Esophagus (tissue), 2 donors: ENCODE data around the gene RRP12. TPM values are rescaled to one million over a fixed set of nuclear protein-coding genes. Genes with fewer than 3 reads are reported as not detected.

Experiments used
- H3K27ac ChIP-seq, 2 donors: one replicate each; pipeline ENCODE4 v1.5.1; 2013; ENCODE audit warnings: low read depth in 2 of 2, mild to moderate bottlenecking in 2 of 2, inconsistent platforms in 1 of 2, low read length in 1 of 2, moderate library complexity in 1 of 2
- H3K27me3 ChIP-seq, 2 donors: one replicate each; pipeline ENCODE4 v1.6.1; 2013; ENCODE audit warnings: low read length in 2 of 2, control low read depth in 1 of 2, mild to moderate bottlenecking in 1 of 2; ENCODE audit not compliant: insufficient read depth in 2 of 2, control insufficient read depth in 1 of 2
- H3K36me3 ChIP-seq, 2 donors: one replicate each; pipeline ENCODE4 v1.6.1; 2013; ENCODE audit warnings: low read length in 1 of 2; ENCODE audit not compliant: control insufficient read depth in 2 of 2, insufficient read depth in 2 of 2
- H3K4me1 ChIP-seq, 2 donors: one replicate each; pipeline ENCODE4 v1.6.1; 2013; ENCODE audit warnings: low read length in 1 of 2; ENCODE audit not compliant: control insufficient read depth in 2 of 2, insufficient read depth in 2 of 2
- H3K4me3 ChIP-seq, 2 donors: one replicate each; pipeline ENCODE4 v1.5.1; 2013; ENCODE audit warnings: low read length in 2 of 2, mild to moderate bottlenecking in 2 of 2, low read depth in 1 of 2, moderate library complexity in 1 of 2
- H3K9me3 ChIP-seq, 2 donors: one replicate each; pipeline ENCODE4 v1.6.1; 2013; ENCODE audit warnings: mild to moderate bottlenecking in 2 of 2, low read depth in 1 of 2, low read length in 1 of 2, moderate library complexity in 1 of 2; ENCODE audit not compliant: control insufficient read depth in 2 of 2, insufficient read depth in 1 of 2
- WGBS, 2 donors: extraction: QIAGEN DNeasy Blood & Tissue Kit; methylation state at CpG; one replicate each; pipeline ENCODE4 v1.1.7; 2013; 5-methylcytosine and 5-hydroxymethylcytosine counted together
- polyA plus RNA-seq, 2 donors: library from polyadenylated mRNA; stranded (reverse); fragments of 200-250 nt; gene quantifications; one replicate each; pipeline ENCODE4 v1.2.3, GENCODE V29; 2013
- donor health status: healthy with polysubstance abuse.
- donor health status: Bipolar disorder and iron deficiency.

RRP12 gene
- polyA plus RNA-seq, 2 donors = 11.8 to 13.7 TPM

- WGBS, 2 donors = 78 to 82% methylated on average over 11 of the region's 11 CpGs
- no peaks in the 10 kb centered on the region for H3K4me1 ChIP-seq
- H3K27me3 ChIP-seq = no peaks in the 10 kb centered on the region
- H3K9me3 ChIP-seq = no peaks in the 10 kb centered on the region
- H3K27ac ChIP-seq = no peak overlapping the region
- H3K36me3 ChIP-seq = peaks cover 21 to 46% of the 10 kb centered on the region in 2 donors
- H3K4me3 ChIP-seq = no peak overlapping the region
Observed at GRCh38 chr10:97362310-97363033, 38.7 kb downstream of the RRP12 start.

- Histone ChIP-seq H3K9me3 (no peaks in the 10 kb centered on the region), H3K4me1 (no peaks in the 10 kb centered on the region), H3K36me3 (peaks cover 19 to 47% of the 10 kb centered on the region in 2 donors), H3K4me3 (no peak overlapping the region), H3K27me3 (no peaks in the 10 kb centered on the region), H3K27ac (no peak overlapping the region)
- whole genome bisulfite sequencing, 2 donors = 62 to 91% methylated on average over 11 of the region's 11 CpGs
Observed at GRCh38 chr10:97361537-97361901, 39.6 kb downstream of the RRP12 start.

- 81 to 89% methylated on average over 11 of the region's 11 CpGs for WGBS, 2 donors
- H3K27ac ChIP-seq = no peak overlapping the region
Observed at GRCh38 chr10:97360705-97361536, 40.2 kb downstream of the RRP12 start.

GRCh38 chr10:97358781-97359180 is 42.4 kb downstream of the RRP12 start:
- H3K9me3 ChIP-seq = no peaks in the 10 kb centered on the region
- 75 to 87% methylated on average over 3 of the region's 3 CpGs for WGBS, 2 donors
- peaks cover 16 to 35% of the 10 kb centered on the region in 2 donors for H3K36me3 ChIP-seq

More at GRCh38 chr10:97360705-97361536, 40.2 kb downstream of the RRP12 start:
- Histone ChIP-seq H3K9me3 (no peaks in the 10 kb centered on the region), H3K36me3 (peaks cover 19 to 44% of the 10 kb centered on the region in 2 donors), H3K4me1 (no peaks in the 10 kb centered on the region), H3K27me3 (no peaks in the 10 kb centered on the region), H3K4me3 (no peak overlapping the region)

GRCh38 chr10:97358349-97358748 is 42.8 kb downstream of the RRP12 start:
- Histone ChIP-seq H3K36me3 (peaks cover 13 to 31% of the 10 kb centered on the region in 2 donors), H3K9me3 (no peaks in the 10 kb centered on the region)

More at GRCh38 chr10:97358781-97359180, 42.4 kb downstream of the RRP12 start:
- Histone ChIP-seq H3K27me3 (no peaks in the 10 kb centered on the region), H3K27ac (no peak overlapping the region), H3K4me3 (no peak overlapping the region), H3K4me1 (no peaks in the 10 kb centered on the region)

GRCh38 chr10:97356918-97357317 is 44.2 kb downstream of the RRP12 start:
- H3K36me3 ChIP-seq = peaks cover 7 to 26% of the 10 kb centered on the region in 2 donors
- no peak overlapping the region for H3K4me3 ChIP-seq
- no peaks in the 10 kb centered on the region for H3K4me1 ChIP-seq
- H3K27me3 ChIP-seq = no peaks in the 10 kb centered on the region
- H3K27ac ChIP-seq = no peak overlapping the region
- no peaks in the 10 kb centered on the region for H3K9me3 ChIP-seq
- WGBS, 2 donors = 76 to 92% methylated on average over 7 of the region's 7 CpGs

More at GRCh38 chr10:97358349-97358748, 42.8 kb downstream of the RRP12 start:
- WGBS, 2 donors = 92 to 98% methylated on average over 4 of the region's 4 CpGs
- H3K27ac ChIP-seq = no peak overlapping the region
- no peaks in the 10 kb centered on the region for H3K27me3 ChIP-seq
- no peaks in the 10 kb centered on the region for H3K4me1 ChIP-seq
- no peak overlapping the region for H3K4me3 ChIP-seq

- H3K36me3 ChIP-seq = peaks cover 7 to 26% of the 10 kb centered on the region in 2 donors
Observed at GRCh38 chr10:97356318-97356914, 44.7 kb downstream of the RRP12 start.

GRCh38 chr10:97355571-97355975 is 45.6 kb downstream of the RRP12 start:
- H3K4me3 ChIP-seq = no peak overlapping the region
- H3K4me1 ChIP-seq = no peaks in the 10 kb centered on the region
- H3K9me3 ChIP-seq = no peaks in the 10 kb centered on the region
- WGBS, 2 donors = 53 to 61% methylated on average over 5 of the region's 5 CpGs
- peaks cover 7 to 26% of the 10 kb centered on the region in 2 donors for H3K36me3 ChIP-seq
- no peaks in the 10 kb centered on the region for H3K27me3 ChIP-seq
- no peak overlapping the region for H3K27ac ChIP-seq

More at GRCh38 chr10:97356318-97356914, 44.7 kb downstream of the RRP12 start:
- Histone ChIP-seq H3K27me3 (no peaks in the 10 kb centered on the region), H3K9me3 (no peaks in the 10 kb centered on the region), H3K27ac (no peak overlapping the region), H3K4me1 (no peaks in the 10 kb centered on the region), H3K4me3 (no peak overlapping the region)
- WGBS, 2 donors = 77% methylated on average over 6 of the region's 6 CpGs

GRCh38 chr10:97353945-97354344 is 47.2 kb downstream of the RRP12 start:
- H3K4me1 ChIP-seq = peaks cover 0 to 3% of the 10 kb centered on the region in 2 donors
- H3K9me3 ChIP-seq = no peaks in the 10 kb centered on the region
- no peak overlapping the region for H3K4me3 ChIP-seq
- H3K27ac ChIP-seq = no peak overlapping the region
- WGBS, 2 donors = 79 to 84% methylated on average over 4 of the region's 4 CpGs
- peaks cover 12 to 18% of the 10 kb centered on the region in 2 donors for H3K36me3 ChIP-seq
- H3K27me3 ChIP-seq = no peaks in the 10 kb centered on the region
